GM18909 (cell line): Measurements from ENCODE around the gene KCNK2.
"Not testable (repeated sequence)": the region's sequence is repeated elsewhere in the genome, so short reads cannot be mapped to it uniquely, and the experiment has no call there.

Source experiments
- ATAC-seq: cut with Tn5 transposase; IDR thresholded peaks from one replicate; pipeline ENCODE4 v1.9.1; 2021; ENCODE audit warnings: mild to moderate bottlenecking; ENCODE audit not compliant: unreplicated experiment, poor library complexity

KCNK2 gene

DNA sequence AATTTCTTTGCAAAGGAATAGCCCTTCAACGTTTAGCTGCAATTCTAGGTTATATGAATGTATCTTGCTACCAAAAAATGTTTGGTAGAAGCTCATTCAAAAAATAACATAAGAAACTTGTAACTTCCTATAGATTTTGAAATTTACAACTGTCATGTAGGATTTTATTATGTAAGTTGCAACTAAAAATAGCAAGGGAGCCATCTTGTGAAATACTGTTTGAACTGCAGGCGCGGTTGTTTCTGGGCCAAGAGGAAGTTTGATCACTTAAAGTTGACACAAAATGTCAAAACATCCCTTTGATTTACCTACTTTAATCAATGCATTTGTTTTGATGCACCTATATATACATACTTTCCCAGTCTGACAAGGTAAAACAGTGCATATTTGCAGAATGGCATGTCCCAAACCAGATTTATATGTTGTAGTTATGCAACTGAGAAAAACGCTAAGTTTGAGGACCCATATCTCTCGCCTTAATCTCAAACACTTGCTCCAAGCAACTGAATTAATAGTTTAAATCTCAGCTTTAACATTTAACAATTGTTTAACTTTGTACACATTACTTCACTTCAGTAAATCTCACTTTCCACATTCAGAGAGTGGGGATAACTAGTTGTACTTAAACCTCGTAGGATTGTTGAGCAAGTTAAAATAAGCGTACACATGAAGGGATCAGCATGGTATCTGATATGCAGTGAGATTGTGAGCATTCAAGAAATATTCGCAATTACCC is 63.9 kb downstream of the KCNK2 start:
- ATAC-seq, result no peak

DNA sequence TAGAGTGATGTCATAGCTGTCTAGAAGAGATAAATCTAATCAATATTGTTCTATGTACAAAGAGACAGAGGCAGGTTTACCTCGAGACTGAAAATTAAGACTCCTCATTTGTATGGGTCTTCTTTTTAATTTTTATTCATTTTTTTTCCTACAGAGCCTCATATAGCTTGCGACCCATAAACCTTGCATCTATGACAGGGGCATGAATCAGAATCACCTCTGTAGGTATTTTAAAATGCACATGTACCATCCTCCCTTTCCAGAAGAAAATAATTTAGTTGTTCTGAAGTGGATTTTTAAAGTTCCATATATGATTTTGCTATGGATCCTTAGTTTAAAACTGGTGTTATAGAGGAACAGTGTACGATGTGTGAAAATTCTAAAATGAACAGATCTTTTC is 64.5 kb downstream of the KCNK2 start:
- ATAC-seq, result no peak

DNA sequence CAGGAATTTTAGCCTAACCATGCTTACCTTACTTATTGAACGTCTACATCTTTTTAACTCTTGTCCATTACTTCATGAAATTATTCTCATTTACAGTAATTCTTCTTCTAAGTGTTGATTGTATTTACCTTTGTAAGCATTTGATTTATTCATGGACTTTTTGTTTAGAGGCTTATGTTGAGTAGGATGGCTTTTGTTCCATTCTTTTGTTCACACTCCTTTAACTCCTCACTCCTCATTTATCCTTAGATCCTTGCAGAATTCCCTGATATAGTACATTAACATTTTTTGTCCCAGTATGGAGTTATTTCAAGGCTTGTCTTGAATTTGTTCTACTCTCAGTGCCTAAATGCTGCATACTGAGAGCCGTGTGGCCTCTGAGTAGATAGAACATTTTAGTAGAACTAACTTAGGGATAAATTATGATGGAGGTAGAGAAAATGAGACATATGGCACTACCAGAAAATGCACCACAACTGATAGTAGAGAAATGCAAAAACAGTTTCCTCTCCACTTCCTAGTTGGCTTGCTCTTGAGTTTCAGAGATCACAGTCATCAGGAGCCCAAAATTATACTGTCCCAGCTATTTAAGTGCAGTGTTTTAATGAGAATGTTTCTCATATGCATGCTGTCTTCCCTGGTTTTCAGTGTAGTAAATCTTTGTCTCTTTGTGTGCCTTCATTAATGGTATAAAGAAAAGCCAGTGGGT is 69.5 kb downstream of the KCNK2 start:
- no peak for ATAC-seq

DNA sequence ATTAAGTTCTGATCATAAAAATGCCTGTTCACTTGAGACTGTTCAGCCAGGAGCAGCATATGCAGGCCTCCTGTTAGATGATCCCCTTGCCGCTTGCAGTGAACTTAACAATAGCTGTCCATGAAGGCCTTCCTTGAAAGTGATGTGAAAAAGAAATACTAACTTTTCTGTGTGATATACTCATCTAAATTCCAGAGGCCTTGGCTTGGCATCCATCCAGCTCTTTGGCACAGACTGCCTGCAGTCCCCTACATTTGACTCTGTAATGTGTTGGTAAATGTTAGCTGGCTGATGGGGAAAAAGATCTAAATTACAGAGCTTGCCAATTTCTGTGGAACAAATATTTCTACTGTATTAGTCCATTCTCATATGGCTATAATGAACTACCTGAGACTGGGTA is 73.7 kb downstream of the KCNK2 start:
- no peak for ATAC-seq

DNA sequence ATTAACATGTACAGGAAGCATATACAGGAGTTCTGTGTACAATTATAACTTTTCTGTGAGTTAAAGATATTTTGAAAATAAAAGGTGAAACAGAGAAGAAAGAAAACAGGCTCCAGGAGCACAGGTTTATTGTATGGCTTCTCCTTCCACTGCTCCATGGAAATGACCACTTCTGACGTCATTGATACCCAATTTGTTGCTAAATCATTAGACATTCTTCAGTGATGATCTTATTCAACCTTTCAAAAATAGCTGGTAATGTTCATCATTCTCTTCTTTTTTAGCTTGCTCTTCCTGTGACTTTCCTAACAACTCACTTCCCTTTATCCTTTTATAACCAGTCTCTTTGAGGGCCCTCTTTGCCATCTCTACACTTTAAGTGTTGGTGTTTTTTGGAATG is 77.8 kb downstream of the KCNK2 start:
- no peak for ATAC-seq

DNA sequence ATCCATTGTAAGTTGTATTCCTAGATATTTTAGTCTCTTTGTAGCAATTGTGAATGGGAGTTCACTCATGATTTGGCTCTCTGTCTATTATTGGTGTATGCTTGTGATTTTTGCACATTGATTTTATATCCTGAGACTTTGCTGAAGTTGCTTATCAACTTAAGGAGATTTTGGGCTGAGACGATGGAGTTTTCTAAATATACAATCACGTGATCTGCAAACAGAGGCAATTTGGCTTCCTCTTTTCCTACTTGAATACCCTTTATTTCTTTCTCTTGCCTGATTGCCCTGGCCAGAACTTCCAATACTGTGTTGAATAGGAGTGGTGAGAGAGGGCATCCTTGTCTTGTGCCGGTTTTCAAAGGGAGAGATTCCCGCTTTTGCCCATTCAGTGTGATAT is 80.6 kb downstream of the KCNK2 start:
- not testable (repeated sequence) for ATAC-seq

DNA sequence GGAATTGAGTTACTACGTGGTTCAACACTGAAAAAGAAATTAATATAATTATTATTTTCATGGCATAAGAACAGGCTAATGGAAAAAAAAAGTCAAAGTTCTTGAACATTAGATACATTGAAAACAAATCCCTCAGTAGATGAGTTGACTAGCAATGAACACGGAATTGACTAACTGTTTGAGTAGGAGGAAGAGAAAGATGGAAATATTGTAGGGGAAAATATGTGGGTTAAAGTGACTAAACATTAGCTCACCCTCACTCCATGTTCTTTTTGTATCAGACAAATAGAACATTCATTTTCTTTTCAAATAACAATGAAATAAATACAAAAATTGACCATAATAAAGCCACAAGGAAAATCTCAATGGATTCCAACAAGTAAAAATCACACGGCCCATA is 84.3 kb downstream of the KCNK2 start:
- ATAC-seq, result no peak

DNA sequence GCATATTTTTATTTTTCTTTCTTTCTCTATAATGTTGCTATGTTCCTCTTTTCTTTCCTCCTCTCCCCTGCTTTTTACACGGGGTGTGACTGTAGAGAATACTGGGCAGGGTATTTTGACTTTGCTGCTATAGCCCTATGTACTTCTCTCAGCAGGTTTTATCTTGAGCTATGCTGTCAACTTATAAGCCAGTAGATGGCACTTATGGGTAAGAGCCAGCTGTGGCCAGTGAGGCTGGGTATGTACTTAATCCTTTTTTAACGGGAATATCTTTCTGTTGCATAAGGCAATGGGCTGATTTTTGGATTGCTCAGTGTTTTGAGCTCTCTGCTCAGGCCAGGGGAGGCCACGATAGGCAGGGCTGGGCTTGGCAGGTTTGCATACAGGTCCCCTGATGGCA is 99.0 kb downstream of the KCNK2 start:
- ATAC-seq, result no peak

DNA sequence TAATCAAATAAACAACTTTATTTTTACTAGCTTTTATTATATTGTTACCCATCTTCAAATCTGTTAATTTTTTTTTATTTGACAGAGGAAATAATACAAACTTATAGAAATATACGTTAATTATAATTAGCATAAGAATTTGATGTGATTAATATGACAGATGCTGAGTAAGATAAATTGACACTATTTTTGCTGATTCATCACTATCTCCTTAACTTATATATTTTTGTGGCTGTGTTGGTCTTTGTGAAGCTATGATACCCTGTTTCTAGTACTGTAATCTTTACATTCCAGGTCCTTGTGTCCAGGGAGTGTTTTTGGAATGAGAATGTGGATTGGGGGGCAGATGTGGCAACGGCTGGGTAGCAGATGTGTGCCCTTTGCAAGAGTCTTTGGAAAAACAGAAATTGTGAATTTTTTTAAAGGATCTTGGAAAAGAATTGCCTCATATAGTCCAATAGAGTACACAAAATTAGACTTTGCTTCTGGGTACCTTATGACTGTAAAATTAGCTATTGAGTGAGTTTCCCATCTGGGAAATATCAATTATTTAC is 102.6 kb downstream of the KCNK2 start:
- no peak for ATAC-seq

DNA sequence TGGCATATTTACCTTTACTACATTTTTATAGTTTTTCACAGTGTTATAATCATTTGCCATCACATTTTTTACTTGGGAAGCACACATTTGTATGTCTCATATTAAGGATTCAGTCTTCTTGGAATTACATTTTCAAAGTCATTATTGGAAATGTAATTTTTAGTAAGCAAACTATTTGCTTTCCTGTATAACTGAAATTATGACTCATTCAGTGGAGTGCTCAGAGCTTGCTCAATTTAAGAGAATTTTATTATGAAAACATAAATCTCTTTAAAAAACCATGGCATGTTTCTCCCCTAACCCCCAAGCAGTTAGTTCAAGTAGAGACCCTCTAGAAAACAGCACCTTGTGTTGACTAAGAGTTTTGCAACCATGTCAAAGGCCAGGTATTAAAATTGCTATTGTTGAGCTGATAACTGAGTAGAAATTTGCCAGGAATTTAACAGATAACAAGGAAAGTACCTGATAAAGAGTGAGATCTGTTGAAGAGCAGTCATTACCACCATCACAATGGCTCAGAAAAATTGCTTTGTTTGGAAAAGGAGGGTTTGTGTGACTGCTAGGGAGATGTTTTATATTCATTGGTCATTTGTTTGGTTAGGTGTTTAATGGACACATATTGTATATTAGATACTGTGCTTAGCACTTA is 105.9 kb downstream of the KCNK2 start:
- no peak for ATAC-seq

DNA sequence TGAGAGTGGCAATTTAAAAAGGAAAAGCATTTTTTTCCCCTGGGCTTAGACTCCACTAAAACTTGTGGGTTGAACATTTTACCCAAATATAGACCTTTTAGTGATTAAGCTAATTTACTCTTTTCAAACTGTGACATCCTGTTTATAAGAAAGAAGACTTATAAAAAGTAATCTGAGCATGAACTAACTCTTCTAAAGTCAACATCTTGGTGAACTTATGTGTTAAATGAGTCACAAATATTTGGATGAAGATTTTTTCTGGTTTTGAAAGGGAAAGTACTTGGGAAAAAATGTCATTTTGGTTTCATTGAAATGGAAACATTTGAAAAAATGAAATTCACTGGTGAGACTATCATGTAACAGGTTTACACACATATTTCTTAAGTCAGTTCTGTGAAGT is 109.8 kb downstream of the KCNK2 start:
- no peak for ATAC-seq

DNA sequence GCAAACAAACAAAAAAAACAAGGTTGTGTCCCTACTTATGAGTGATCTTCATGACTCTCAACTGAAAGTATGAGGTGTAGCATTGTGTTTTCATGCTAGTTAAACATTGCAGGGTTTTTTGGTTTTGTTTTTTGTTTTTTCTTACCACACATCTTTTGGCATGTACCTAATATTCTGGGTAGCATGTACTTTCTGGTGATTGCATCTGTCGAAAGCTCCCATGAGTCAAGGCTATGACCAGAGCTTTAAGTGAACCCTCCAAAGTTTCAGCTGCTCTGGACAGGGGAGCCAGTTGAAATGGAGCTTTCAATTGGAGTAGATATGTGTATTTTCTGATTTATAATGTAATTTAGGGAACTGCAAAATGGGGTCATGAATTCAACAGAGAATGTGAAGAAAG is 115.5 kb downstream of the KCNK2 start:
- ATAC-seq, result no peak

DNA sequence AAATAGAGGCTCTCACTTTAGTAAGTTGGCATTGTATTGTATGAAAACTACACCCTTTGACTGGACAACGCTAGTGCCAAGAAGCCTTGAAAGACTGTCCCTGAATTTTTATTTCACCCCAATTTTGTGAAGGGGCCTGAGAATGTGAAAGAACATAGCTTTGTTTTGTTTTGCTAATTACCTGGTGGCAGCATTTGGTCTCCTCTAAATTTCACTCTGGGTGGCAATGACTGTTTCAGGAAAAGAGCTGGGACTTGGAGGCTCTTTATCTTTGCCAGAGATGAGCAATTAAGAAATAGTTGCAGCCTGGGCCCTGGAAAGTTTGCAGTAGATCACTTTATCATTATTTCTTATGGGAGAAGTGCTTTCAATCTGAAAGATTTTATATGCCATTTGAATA is 117.6 kb downstream of the KCNK2 start:
- no peak for ATAC-seq

DNA sequence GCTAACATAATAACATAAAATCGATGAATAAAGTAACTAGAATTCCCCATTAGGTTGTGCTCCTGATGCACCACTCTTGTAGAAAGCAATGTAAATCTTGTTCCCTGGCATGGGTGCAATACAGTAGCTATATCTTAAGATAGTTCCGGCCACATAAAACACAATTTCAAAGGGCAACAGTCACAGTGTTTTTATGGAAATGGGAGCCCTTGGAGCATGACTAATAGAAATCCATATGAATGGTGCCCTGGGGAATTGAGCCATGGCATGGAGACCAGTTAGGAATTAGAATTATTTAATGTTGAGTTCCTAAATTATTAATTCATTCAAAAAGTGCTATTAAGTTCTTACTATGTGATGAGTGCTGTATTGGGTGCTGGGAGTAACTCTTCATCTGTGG is 118.7 kb downstream of the KCNK2 start:
- ATAC-seq, result no peak

DNA sequence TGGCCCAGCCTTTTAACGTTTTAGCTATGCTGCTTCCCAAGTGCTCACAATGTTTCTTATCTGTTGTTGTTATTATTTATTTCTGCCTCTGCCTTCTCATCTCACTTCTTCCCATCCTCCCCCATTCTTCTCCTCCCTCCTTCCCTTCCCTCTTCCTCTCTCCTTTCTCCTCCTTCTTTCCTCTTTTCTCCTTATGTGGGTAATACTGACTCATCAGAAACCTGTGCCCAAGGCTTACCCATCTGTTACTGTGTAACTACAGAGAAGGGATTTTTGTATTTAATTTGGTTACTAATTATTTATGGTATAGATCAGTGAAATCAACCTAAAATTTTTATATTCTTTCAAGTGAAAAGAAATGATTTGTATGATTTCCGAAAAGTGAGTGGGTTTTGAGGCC is 120.3 kb downstream of the KCNK2 start:
- ATAC-seq, result no peak

DNA sequence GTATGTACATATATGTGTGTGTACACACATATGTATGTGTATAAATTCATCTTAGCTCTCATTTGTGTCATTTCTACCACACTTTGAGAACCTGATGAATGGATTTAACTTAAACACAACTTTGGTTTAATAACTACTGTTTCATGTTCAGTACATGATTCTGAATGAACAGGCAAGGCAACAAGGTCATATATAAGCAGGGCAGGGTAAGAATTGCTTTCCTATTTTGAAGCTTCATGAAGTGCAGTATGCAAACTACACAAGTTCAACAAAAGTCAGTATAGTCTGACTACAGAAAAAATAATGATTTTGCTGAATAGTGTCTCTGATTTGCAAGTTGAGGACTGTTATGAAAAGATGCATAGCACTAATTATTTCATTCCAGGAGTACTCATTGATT is 127.6 kb downstream of the KCNK2 start:
- ATAC-seq, result no peak

DNA sequence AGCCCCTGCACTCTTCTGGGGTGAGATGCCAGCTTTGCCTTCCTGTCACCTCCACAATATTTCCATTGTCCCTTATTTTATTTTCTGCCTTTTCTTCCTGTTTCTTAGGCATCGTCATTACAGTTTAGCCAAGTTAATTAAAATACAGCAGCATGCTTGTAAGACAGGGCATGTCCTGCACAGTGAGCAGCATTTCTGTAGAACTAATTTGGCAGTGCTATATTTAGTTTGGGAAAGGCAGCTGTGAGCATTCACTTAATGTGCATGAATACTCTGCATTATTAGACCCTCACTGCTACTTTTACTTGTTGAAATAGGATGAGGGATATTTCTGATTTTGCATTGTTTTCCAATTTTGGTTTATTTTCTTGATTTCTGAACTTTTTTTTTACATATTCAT is 133.3 kb downstream of the KCNK2 start:
- no peak for ATAC-seq

DNA sequence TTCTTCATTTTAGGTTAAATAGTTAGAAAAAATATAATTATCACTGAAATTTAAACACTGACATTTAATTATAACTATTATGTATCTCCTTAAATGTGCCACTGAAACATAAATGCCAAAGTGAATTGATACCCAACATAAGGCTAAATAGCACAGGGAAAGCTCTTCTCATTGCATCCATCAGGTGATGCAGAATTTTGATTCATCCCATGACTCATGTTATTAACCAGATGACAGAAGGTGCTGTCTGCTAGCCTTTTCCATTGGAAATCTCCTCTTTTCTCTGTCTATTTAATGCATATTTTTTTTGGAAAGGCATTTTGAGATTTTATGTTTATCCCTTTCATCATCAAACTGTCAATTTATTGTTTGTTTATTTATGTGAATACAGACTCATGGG is 136.8 kb downstream of the KCNK2 start:
- ATAC-seq, result no peak

DNA sequence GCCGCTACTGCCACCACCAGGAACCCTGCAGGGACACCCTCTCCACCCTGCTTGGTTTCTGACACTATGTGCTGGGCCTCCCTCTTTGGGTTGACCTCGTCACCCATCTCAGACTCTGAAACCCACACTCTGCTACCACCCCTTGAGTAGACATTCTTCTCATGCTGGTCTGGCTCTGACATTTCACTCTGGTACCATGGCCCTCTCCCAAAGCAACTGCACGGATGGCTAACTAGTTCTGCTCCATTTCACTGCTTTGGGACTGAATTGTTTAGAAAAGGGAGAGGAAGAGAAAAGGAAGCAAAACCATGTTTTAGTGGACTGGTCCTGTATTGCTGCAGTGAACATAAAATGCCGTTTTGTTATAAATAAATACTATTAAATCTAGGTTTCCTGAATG is 137.8 kb downstream of the KCNK2 start:
- ATAC-seq, result no peak

DNA sequence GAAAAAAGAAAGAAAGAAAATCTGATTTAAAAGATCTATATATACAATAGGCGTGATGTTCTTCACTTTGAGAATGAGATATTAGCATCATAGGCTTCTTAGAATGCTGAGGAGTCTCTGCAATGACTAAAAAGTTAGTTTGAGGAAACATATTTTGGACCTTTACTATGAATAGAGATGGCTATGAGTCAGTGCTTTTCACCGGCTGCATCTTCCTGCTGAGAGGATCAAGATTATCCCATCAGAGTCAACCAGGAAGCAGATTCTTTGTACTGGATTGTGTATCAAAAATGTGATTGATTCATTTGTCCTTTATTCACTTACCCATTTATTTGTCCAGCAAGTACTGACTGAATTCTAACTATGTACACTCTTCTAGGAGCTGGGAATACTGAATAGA is 144.2 kb downstream of the KCNK2 start:
- no peak for ATAC-seq

DNA sequence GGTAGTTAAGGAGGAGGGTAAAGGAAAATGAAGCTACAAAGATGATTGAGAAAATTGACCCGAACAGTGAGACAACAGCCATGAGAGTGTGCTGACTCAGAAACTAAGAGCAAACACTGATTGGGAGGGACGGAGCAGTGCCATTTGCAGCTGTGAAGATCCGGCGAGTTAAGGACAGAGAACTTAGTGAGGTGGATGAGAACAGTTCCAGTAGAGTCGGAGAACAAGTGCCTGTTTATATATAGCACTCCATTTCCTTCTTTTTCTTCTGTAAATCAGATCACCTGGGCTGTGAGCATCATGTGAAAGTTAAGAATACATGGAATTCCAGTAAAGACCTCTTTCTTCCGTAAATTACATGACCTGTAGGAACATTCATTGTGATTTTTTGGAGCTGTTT is 145.7 kb downstream of the KCNK2 start:
- no peak for ATAC-seq
